ENCODE measurements around the gene HSD3B1. TPM values are rescaled to one million over a fixed set of nuclear protein-coding genes. Genes with fewer than 3 reads are reported as not detected.

Gene HSD3B1
- total RNA-seq, result not detected in 2 replicates

GRCh38 chr1:119506941-119507340, at the start of gene HSD3B1:
HSD3B1 (plus strand) TSS chr1:119507210; CDS start chr1:119507477, 267 bp downstream.

Other genes starting within 250 kb of the HSD3B1 start
- not detected in 2 replicates for gene HAO2, start 138.4 kb upstream of the HSD3B1 start, total RNA-seq
- gene HSD3B2, start 92.1 kb upstream of the HSD3B1 start, total RNA-seq, result not detected in 2 replicates
- 17.5 and 21.0 TPM in 2 replicates for gene ZNF697, start 141.1 kb downstream of the HSD3B1 start, total RNA-seq
- gene PHGDH, start 204.7 kb downstream of the HSD3B1 start, total RNA-seq, result 104 and 155 TPM in 2 replicates

Data from smooth muscle cell of the umbilical artery (primary cell).